GM19455 (cell line): ENCODE results near the gene TCF4.

Experiments used
- ATAC-seq: cut with Tn5 transposase; IDR thresholded peaks from one replicate; pipeline ENCODE4 v1.9.1; 2021; ENCODE audit not compliant: unreplicated experiment

TCF4 gene

GRCh38 chr18:55214969-55215368 lies 373.0 kb downstream of the TCF4 start:
- ATAC-seq, result no peak

- no peak for ATAC-seq
Measured at GRCh38 chr18:55214534-55214933, 373.5 kb downstream of the TCF4 start.

GRCh38 chr18:55213586-55213985 lies 374.4 kb downstream of the TCF4 start:
- no peak for ATAC-seq

GRCh38 chr18:55206927-55207326 lies 381.1 kb downstream of the TCF4 start:
- no peak for ATAC-seq

- ATAC-seq, result no peak
Measured at GRCh38 chr18:55202232-55202917, 385.6 kb downstream of the TCF4 start.

- no peak for ATAC-seq
Measured at GRCh38 chr18:55199291-55199963, 388.6 kb downstream of the TCF4 start.

GRCh38 chr18:55195863-55196262 lies 392.1 kb downstream of the TCF4 start:
- no peak for ATAC-seq

- ATAC-seq, result no peak
Measured at GRCh38 chr18:55189972-55190371, 398.0 kb downstream of the TCF4 start.

- ATAC-seq, result no peak
Measured at GRCh38 chr18:55186588-55186987, 401.4 kb downstream of the TCF4 start.

- ATAC-seq, result no peak
Measured at GRCh38 chr18:55185391-55185790, 402.6 kb downstream of the TCF4 start.

- ATAC-seq, result no peak
Measured at GRCh38 chr18:55179835-55180234, 408.2 kb downstream of the TCF4 start.

GRCh38 chr18:55179425-55179824 lies 408.6 kb downstream of the TCF4 start:
- no peak for ATAC-seq

GRCh38 chr18:55173291-55173690 lies 414.7 kb downstream of the TCF4 start:
- no peak for ATAC-seq
